ENCODE measurements around the gene CTNNA3.

DNA sequence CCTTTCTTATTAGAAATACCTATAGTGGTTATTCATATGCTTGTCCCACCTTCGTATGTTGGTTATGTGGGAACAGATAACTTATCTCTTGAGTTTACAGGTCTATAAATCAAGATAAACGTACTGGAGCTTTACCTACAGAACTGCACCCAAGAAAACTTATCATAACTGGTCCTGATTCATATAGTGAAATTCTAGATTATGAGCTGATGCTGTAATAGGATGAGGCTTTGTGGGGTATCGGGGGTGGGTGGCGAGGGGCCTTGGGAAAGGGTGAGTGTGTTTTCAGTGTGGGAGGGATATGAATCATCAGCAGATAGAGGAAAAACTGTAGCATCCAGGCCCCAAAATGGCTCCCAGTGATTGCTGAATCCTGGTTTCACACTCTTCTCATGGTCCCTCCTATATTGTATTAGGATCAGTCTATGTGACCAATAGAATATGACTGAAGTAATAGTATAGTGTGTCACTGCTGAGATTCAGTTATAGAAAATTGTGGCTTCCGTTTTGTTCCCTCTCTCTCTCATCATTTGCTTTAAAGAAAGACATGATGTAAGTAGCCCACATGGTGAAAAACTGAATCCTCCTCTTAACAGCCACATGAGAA is 1476.9 kb downstream of the CTNNA3 start:
- TF ChIP-seq, protein P1, sequence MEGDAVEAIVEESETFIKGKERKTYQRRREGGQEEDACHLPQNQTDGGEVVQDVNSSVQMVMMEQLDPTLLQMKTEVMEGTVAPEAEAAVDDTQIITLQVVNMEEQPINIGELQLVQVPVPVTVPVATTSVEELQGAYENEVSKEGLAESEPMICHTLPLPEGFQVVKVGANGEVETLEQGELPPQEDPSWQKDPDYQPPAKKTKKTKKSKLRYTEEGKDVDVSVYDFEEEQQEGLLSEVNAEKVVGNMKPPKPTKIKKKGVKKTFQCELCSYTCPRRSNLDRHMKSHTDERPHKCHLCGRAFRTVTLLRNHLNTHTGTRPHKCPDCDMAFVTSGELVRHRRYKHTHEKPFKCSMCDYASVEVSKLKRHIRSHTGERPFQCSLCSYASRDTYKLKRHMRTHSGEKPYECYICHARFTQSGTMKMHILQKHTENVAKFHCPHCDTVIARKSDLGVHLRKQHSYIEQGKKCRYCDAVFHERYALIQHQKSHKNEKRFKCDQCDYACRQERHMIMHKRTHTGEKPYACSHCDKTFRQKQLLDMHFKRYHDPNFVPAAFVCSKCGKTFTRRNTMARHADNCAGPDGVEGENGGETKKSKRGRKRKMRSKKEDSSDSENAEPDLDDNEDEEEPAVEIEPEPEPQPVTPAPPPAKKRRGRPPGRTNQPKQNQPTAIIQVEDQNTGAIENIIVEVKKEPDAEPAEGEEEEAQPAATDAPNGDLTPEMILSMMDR (IDR thresholded peaks at IDR 0.05; ENCODE audit: extremely low read depth in 1 of 2, insufficient read depth in 1 of 2, low read depth in 1 of 2, low read length in 2 of 2), result no peak
- TF ChIP-seq POLR2A (IDR thresholded peaks at IDR 0.05; ENCODE audit: low read depth, low read length), result no peak
- no peak for TF ChIP-seq POLR2AphosphoS5 (IDR thresholded peaks at IDR 0.05; ENCODE audit: insufficient read depth, low read depth, low read length)
- no peak for TF ChIP-seq EZH2 (IDR thresholded peaks at IDR 0.05; ENCODE audit: borderline replicate concordance, low read depth, low read length, severe bottlenecking)
- no peak for TF ChIP-seq JUN (IDR thresholded peaks at IDR 0.05; ENCODE audit: borderline replicate concordance, insufficient read depth, insufficient read length, low read depth)
- TF ChIP-seq, protein P2, sequence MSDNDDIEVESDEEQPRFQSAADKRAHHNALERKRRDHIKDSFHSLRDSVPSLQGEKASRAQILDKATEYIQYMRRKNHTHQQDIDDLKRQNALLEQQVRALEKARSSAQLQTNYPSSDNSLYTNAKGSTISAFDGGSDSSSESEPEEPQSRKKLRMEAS (IDR thresholded peaks at IDR 0.05; ENCODE audit: insufficient read depth, insufficient read length), result no peak
- no peak for TF ChIP-seq GATA2 (IDR thresholded peaks at IDR 0.05; ENCODE audit: insufficient read depth, insufficient read length, low read depth, low read length)
- TF ChIP-seq MYC (IDR thresholded peaks at IDR 0.05; ENCODE audit: low read depth, low read length), result no peak
- TF ChIP-seq FOS (IDR thresholded peaks at IDR 0.05; ENCODE audit: borderline replicate concordance, insufficient read depth, low read length), result no peak
